MCF 10A (cell line): Measurements from ENCODE around the gene CTBP2. TPM values are rescaled to one million over a fixed set of nuclear protein-coding genes. Genes with fewer than 3 reads are reported as not detected.

Experiments used
- BruUV-seq: library from RNA; stranded (reverse); fragments of 400-500 nt; replicated peaks from 2 replicates; lab custom pipeline; 2021; lab: Mats Ljungman, UMichigan
- CTCF ChIA-PET: fragments of 300-600 bp; sonication (Branson Sonifier 250); formaldehyde crosslinking; extraction: SDS; loops from one replicate; lab custom pipeline; 2021; ENCODE audit warnings: antibody characterized with exemption, inconsistent platforms; lab: Yijun Ruan, JAX
- POLR2A ChIA-PET: fragments of 300-600, 350-650 bp; sonication (Branson Sonifier 250); formaldehyde crosslinking; extraction: SDS; loops from one replicate; lab custom pipeline; 2020; ENCODE audit warnings: antibody characterized with exemption, inconsistent platforms; lab: Yijun Ruan, JAX
- DNase-seq: peaks from one replicate; pipeline ENCODE4 v3.0.0-alpha.2; 2018; ENCODE audit not compliant: unreplicated experiment
- H3K27ac Mint-ChIP-seq: one replicate; pipeline ENCODE4 v1.8.0; 2022; ENCODE audit warnings: mild to moderate bottlenecking, low read depth, mixed read lengths; ENCODE audit not compliant: unreplicated experiment
- H3K27me3 Mint-ChIP-seq: one replicate; pipeline ENCODE4 v1.8.0; 2022; ENCODE audit warnings: mixed read lengths; ENCODE audit not compliant: insufficient read depth, unreplicated experiment
- H3K36me3 Mint-ChIP-seq: one replicate; pipeline ENCODE4 v1.8.0; 2022; ENCODE audit warnings: mild to moderate bottlenecking, moderate library complexity, mixed read lengths; ENCODE audit not compliant: insufficient read depth, unreplicated experiment
- H3K4me1 Mint-ChIP-seq: one replicate; pipeline ENCODE4 v1.8.0; 2022; ENCODE audit warnings: mixed read lengths; ENCODE audit not compliant: insufficient read depth, unreplicated experiment
- H3K4me3 Mint-ChIP-seq: one replicate; pipeline ENCODE4 v1.8.0; 2022; ENCODE audit warnings: mild to moderate bottlenecking, moderate library complexity, mixed read lengths; ENCODE audit not compliant: unreplicated experiment
- H3K9me3 Mint-ChIP-seq: one replicate; pipeline ENCODE4 v1.8.0; 2022; ENCODE audit warnings: mixed read lengths; ENCODE audit not compliant: unreplicated experiment
- CTCF ChIP-seq: fragments of 200-600 bp; IDR thresholded peaks from one replicate; pipeline ENCODE4 v1.8.0; 2022; ENCODE audit warnings: antibody characterized with exemption, mild to moderate bottlenecking; ENCODE audit not compliant: unreplicated experiment
- intact Hi-C: fragments of 100-400 bp; cut with micrococcal nuclease; formaldehyde crosslinking; loops from 2 replicates; pipeline ENCODE4 v1.14.1; 2022
- total RNA-seq: library from RNA; stranded (reverse); gene quantifications from 2 replicates; pipeline ENCODE4 v1.2.3, GENCODE V29; 2022

Gene CTBP2
- total RNA-seq, 1 experiment from 2014 or later = 152 TPM

- peaks cover 21% of the 10 kb centered on the region for H3K36me3 Mint-ChIP-seq
These were observed 16.2 kb downstream of the CTBP2 start for GRCh38 chr10:125144206-125144605.

GRCh38 chr10:125142946-125143345 lies 17.4 kb downstream of the CTBP2 start:
- POLR2A ChIA-PET = interaction anchor here (1.2 kb wide), 1 partner anchor 20 kb away, joined by 5 read pairs; no protein-coding TSS in a partner anchor
- peaks cover 21% of the 10 kb centered on the region for H3K36me3 Mint-ChIP-seq
- H3K4me3 Mint-ChIP-seq = no peak overlapping the region
- H3K27ac Mint-ChIP-seq = no peak overlapping the region
- no peaks in the 10 kb centered on the region for H3K27me3 Mint-ChIP-seq
- no TSS peak for BruUV-seq
- H3K4me1 Mint-ChIP-seq = peaks cover 31% of the 10 kb centered on the region
- CTCF ChIA-PET = interaction anchor here (0.7 to 1.3 kb wide), 4 partner anchors 14 to 495 kb away, joined by 3 to 6 read pairs (median 4); no protein-coding TSS in a partner anchor
- no peak for DNase-seq
- no peak for TF ChIP-seq CTCF
- no peaks in the 10 kb centered on the region for H3K9me3 Mint-ChIP-seq
- intact Hi-C loops = no loop called here

More at GRCh38 chr10:125144206-125144605, 16.2 kb downstream of the CTBP2 start:
- DNase-seq = no peak
- BruUV-seq = no TSS peak
- ChIA-PET CTCF (interaction anchor here (1.2 to 1.8 kb wide), 3 partner anchors 20 to 90 kb away, joined by 3 to 8 read pairs (median 4); no protein-coding TSS in a partner anchor), POLR2A (interaction anchor here (1.1 to 3.8 kb wide), 2 partner anchors 14 to 20 kb away, joined by 4 to 28 read pairs; no protein-coding TSS in a partner anchor)
- intact Hi-C loops = no loop called here
- Mint-ChIP-seq H3K4me3 (no peak overlapping the region), H3K27me3 (no peaks in the 10 kb centered on the region), H3K27ac (no peak overlapping the region), H3K9me3 (no peaks in the 10 kb centered on the region), H3K4me1 (peaks cover 43% of the 10 kb centered on the region)
- TF ChIP-seq CTCF = no peak

- TF ChIP-seq CTCF = no peak
- Mint-ChIP-seq H3K9me3 (no peaks in the 10 kb centered on the region), H3K36me3 (peaks cover 25% of the 10 kb centered on the region), H3K27ac (no peak overlapping the region), H3K27me3 (no peaks in the 10 kb centered on the region), H3K4me3 (no peak overlapping the region), H3K4me1 (peaks cover 21% of the 10 kb centered on the region)
- ChIA-PET POLR2A (no interaction called here), CTCF (interaction anchor here (0.8 to 1.3 kb wide), 3 partner anchors 13 to 94 kb away, joined by 3 to 6 read pairs (median 4); no protein-coding TSS in a partner anchor)
- no TSS peak for BruUV-seq
- intact Hi-C loops = no loop called here
- DNase-seq = no peak
These were observed 18.4 kb downstream of the CTBP2 start for GRCh38 chr10:125141860-125142484.

- CTCF ChIA-PET = interaction anchor here (1.3 kb wide), 1 partner anchor 13 kb away, joined by 6 read pairs; no protein-coding TSS in a partner anchor
- Mint-ChIP-seq H3K9me3 (no peaks in the 10 kb centered on the region), H3K27ac (no peak overlapping the region), H3K27me3 (no peaks in the 10 kb centered on the region), H3K36me3 (peaks cover 31% of the 10 kb centered on the region), H3K4me3 (no peak overlapping the region), H3K4me1 (peaks cover 14% of the 10 kb centered on the region)
- POLR2A ChIA-PET = interaction anchor here (3.1 kb wide), 1 partner anchor 17 kb away, joined by 11 read pairs; no protein-coding TSS in a partner anchor
- TF ChIP-seq CTCF = no peak
- no peak for DNase-seq
- no TSS peak for BruUV-seq
- intact Hi-C loops = no loop called here
These were observed 19.1 kb downstream of the CTBP2 start for GRCh38 chr10:125141150-125141859.
